Stimulated activated CD4-positive, alpha-beta T cell treated with anti-CD3 and anti-CD28 coated beads, Interleukin-2, amount 100 ng/mL, for 48 hours (primary cell): ENCODE results near the gene SIL1.
"Not testable (repeated sequence)": the region's sequence is repeated elsewhere in the genome, so short reads cannot be mapped to it uniquely, and the experiment has no call there.

Experiments used
- DNase-seq, 2 donors: peaks; one replicate each; pipeline ENCODE4 v3.0.0-alpha.2; 2020

Gene SIL1

GRCh38 chr5:139197710-139198669 lies at the start of gene SIL1:
TSS of gene SIL1 (minus strand) at chr5:139198368. CDS start at chr5:139127843, 70,525 bp downstream.
- peak; percentile 96 to 97 for DNase-seq

GRCh38 chr5:139246394-139246793 lies 48.2 kb upstream of the SIL1 start:
- DNase-seq = peak; percentile 36 to 50

- DNase-seq = no peak
Measured at GRCh38 chr5:139245637-139246339, 47.6 kb upstream of the SIL1 start.

- no peak for DNase-seq
Measured at GRCh38 chr5:139243425-139243970, 45.3 kb upstream of the SIL1 start.

GRCh38 chr5:139241139-139241538 lies 43.0 kb upstream of the SIL1 start:
- no peak for DNase-seq

GRCh38 chr5:139236479-139236878 lies 38.3 kb upstream of the SIL1 start:
- no peak for DNase-seq

- DNase-seq = no peak
Measured at GRCh38 chr5:139232147-139232724, 34.1 kb upstream of the SIL1 start.

GRCh38 chr5:139228201-139228803 lies 30.1 kb upstream of the SIL1 start:
- no peak for DNase-seq

- no peak for DNase-seq
Measured at GRCh38 chr5:139226131-139226530, 28.0 kb upstream of the SIL1 start.

- DNase-seq = no peak
Measured at GRCh38 chr5:139223481-139223880, 25.3 kb upstream of the SIL1 start.

- DNase-seq = no peak
Measured at GRCh38 chr5:139222346-139222745, 24.2 kb upstream of the SIL1 start.

- not testable (repeated sequence) for DNase-seq
Measured at GRCh38 chr5:139218038-139218437, 19.9 kb upstream of the SIL1 start.

GRCh38 chr5:139215107-139215975 lies 17.2 kb upstream of the SIL1 start:
- DNase-seq = no peak

- no peak for DNase-seq
Measured at GRCh38 chr5:139214646-139215045, 16.5 kb upstream of the SIL1 start.

- DNase-seq = no peak
Measured at GRCh38 chr5:139212906-139213305, 14.7 kb upstream of the SIL1 start.

- DNase-seq = no peak
Measured at GRCh38 chr5:139212486-139212885, 14.3 kb upstream of the SIL1 start.

GRCh38 chr5:139210585-139210984 lies 12.4 kb upstream of the SIL1 start:
- DNase-seq = no peak

GRCh38 chr5:139207297-139208000 lies 9.3 kb upstream of the SIL1 start:
- no peak for DNase-seq

- DNase-seq = no peak
Measured at GRCh38 chr5:139205586-139205985, 7.4 kb upstream of the SIL1 start.

- no peak for DNase-seq
Measured at GRCh38 chr5:139205124-139205523, 7.0 kb upstream of the SIL1 start.

- DNase-seq = no peak
Measured at GRCh38 chr5:139204196-139204595, 6.0 kb upstream of the SIL1 start.
